ENCODE measurements around the gene CNN2. TPM values are rescaled to one million over a fixed set of nuclear protein-coding genes. Genes with fewer than 3 reads are reported as not detected.

Gene CNN2
- polyA plus RNA-seq (ENCODE audit: insufficient read length) = 45.2 TPM

- DNase-seq (ENCODE audit: low read depth) = no peak
Measured at GRCh38 chr19:1025960-1026782, at the start of gene CNN2. CNN2 (plus strand) TSS chr19:1026608; CDS start chr19:1026662, 54 bp downstream.

- DNase-seq (ENCODE audit: low read depth) = no peak
Measured at GRCh38 chr19:977058-977464, 49.3 kb upstream of the CNN2 start.

DNA sequence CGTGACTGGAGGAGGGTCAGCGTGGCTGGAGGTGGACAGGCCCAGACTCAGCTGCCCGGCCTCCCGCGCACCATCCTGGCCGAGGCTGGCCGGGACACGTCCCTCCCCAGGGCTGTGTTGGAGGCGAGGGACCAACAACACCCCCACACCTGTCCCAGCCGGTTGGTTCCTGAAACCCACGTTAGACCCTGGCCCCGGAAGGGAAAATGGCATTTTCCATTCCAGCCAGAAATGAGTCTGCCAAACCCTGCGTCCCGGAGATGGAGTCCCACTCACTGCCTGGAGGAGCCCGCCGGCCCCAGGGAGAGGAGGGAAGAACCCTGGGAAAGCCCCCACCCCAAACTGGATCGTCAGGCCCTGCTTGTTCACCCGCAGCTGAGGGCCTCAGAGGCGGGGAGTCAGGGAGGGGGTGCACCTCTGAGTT lies 47.1 kb upstream of the CNN2 start:
- no peak for DNase-seq (ENCODE audit: low read depth)

DNA sequence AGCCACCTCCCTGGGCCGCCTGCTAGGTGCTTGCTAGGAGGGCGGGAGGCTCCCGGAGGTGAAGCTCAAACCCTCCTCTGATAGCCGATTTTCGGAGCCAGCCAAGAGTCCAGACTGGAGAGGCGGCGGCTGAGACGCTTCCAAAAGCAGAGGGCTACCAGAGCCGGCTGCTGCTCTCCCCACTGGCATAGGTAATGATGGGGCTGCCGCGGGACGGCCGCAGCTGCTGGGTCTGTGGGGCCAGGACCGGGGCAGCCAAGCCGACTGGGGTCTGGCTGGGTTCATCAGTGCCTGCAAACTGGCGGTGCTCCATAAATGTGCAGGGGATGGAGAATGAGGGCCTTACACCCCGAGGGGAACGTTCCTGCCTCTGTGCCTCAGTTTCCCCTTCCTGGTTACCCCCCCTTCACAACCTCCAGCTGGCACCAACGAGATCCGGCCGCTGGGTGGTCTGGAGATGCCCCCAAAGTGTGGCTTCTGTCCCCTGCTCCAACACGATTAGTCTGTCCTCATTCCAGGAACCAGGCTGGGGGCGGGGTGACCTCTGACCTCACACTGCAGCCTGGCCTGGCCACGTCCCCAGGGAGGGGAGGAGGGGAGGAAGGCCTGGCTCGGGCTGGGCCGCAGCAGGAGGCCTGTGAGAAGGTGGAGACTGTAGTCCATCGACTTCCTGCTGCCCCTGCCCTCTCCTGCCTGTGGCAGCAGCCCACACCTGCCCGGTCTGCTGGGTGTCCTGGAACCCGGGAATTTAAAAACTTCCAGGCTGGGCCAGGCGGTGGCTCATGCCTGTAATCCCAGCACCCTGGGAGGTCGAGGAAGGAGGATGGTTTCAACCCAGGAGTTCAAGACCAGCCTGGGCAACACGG lies 46.0 kb upstream of the CNN2 start:
- DNase-seq (ENCODE audit: low read depth) = no peak

- no peak for DNase-seq (ENCODE audit: low read depth)
Measured at GRCh38 chr19:982567-983170, 43.7 kb upstream of the CNN2 start.

GRCh38 chr19:984165-984967 lies 42.0 kb upstream of the CNN2 start, which contains the start of gene WDR18:
WDR18 (plus strand) TSS chr19:984345; CDS start chr19:984354, 9 bp downstream.
- peak; percentile 59 for DNase-seq (ENCODE audit: low read depth)

GRCh38 chr19:986083-986482 lies 40.3 kb upstream of the CNN2 start:
- DNase-seq (ENCODE audit: low read depth) = no peak

GRCh38 chr19:988081-988480 lies 38.3 kb upstream of the CNN2 start:
- no peak for DNase-seq (ENCODE audit: low read depth)

DNA sequence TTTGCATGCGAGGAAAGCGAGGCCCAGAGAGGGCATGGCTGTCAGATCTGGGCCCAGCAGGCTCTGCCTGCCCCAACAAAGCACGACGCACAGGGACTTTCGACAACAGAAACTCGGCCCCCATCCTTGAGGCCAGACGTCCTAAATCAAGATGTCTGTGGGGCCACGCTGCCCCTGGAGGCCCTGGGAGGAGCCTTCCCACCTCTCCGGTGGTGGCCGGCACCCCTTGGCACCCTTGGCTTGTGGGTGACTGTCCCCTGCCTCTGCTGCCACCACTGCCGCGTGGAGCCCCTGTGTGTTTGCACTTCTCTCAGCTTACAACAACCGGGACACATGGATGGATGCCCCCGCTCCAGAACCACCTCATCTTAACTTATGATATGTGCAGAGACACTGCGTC lies 37.9 kb upstream of the CNN2 start:
- no peak for DNase-seq (ENCODE audit: low read depth)

GRCh38 chr19:989381-990081 lies 36.9 kb upstream of the CNN2 start:
- no peak for DNase-seq (ENCODE audit: low read depth)

DNA sequence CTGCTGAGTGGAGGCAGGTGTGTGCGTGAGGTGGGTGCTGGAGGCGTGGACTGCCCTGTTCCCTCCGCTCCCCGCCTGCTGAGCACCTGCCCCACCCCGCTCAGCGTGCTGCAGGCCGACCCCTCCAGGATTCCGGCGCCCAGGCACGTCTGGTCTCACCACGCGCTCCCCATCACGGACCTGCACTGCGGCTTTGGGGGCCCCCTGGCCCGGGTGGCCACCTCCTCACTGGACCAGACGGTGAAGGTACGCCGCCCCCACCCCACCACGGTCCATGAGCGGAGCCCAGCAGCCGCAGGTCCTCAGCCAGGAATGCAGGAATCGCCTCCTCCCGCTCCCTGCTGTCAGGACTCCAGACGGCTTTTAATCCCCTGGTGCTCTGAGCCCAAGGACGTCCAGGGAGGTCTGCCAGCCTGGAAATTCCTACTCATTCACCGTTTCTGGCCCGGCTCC lies 36.3 kb upstream of the CNN2 start:
- no peak for DNase-seq (ENCODE audit: low read depth)

DNA sequence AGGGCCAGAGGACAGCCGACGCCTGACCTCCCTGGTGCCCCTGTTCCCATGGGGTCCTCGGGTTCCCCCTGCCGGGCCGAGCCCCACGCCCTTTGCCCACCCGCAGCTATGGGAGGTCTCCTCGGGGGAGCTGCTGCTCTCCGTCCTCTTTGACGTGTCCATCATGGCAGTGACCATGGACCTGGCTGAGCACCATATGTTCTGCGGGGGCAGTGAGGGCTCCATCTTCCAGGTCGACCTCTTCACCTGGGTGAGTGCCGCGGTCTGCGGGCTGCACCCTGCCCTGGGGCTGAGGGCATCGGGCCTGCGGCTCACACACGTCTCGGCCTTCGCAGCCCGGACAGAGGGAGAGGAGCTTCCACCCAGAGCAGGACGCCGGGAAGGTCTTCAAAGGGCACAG lies 35.7 kb upstream of the CNN2 start:
- no peak for DNase-seq (ENCODE audit: low read depth)

DNA sequence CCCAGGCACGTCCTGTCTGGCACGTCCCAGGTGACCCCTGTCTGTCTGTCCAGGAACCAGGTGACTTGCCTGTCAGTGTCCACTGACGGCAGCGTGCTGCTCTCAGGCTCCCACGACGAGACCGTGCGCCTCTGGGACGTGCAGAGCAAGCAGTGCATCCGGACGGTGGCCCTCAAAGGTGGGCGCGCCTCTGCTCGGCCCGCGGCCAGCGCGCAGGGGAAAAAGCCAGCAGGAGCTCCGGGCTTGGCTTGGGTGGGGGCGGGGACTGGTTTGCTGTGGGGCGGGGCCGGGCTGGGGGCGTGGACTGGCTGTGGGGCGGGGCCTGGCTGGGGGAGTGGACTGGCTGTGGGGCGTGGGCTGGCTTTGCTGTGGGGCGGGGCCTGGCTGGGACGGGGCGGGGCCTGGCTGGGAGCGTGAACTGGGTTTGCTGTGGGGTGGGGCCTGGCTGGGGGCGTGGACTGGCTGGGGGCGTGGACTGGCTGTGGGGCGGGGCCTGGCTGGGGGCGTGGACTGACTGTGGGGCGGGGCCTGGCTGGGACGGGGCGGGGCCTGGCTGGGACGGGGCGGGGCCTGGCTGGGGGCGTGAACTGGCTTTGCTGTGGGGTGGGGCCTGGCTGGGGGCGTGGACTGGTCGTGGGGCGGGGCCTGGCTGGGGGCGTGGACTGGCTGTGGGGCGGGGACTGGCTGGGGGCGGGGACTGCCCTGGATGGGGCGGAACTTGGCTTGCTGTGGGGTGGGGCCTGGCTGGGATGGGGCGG lies 35.1 kb upstream of the CNN2 start:
- DNase-seq (ENCODE audit: low read depth) = no peak

DNA sequence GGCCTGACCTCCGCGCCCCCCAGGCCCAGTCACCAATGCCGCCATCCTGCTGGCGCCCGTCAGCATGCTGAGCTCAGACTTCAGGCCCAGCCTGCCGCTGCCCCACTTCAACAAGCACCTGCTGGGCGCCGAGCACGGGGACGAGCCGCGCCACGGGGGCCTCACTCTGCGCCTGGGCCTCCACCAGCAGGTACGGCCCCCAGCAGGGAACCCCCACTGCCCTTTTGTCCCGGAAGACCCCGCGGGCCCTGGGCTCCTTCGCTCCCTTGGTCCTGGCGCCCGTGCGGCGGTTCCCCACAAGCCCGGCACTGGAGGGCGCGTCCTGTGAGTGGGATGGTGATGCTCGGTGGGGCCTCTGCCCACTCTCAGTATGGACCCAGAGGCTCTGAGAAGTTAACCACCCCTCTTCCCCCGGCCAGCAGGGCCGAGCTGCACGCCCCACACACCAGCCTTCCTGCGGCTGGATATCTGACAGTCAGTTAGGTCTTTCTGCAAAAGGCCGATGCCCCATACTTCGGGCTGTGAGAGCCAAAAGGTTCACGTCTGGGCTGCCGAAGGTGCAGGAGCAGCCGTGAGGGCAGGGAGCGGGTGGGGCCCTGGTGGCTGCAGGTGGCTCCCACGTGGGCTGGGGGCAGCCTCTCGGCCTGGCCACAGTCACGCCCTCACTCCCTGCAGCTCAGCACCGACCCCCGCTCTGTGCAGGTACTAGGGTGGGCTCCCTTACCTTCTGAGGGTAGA lies 34.3 kb upstream of the CNN2 start:
- no peak for DNase-seq (ENCODE audit: low read depth)

DNA sequence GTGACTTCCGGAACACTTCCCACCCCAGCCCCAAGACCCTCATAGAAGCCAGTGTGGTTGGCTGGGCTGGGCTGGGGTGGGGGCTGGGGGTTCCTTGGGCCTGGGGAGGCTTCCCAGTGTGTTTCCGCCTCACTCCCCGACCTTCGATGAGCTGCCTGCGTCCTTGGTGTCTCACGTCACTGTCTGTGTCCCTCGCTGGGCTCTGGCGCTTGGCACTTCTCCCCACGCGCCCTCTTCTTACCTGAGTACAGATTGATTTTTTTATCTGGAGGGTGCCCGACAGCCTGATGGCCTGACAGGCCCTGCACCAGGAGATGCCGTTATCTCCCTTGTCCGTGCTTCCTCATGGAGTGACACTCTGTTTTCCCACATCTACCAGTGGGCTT lies 33.7 kb upstream of the CNN2 start:
- DNase-seq (ENCODE audit: low read depth) = no peak

DNA sequence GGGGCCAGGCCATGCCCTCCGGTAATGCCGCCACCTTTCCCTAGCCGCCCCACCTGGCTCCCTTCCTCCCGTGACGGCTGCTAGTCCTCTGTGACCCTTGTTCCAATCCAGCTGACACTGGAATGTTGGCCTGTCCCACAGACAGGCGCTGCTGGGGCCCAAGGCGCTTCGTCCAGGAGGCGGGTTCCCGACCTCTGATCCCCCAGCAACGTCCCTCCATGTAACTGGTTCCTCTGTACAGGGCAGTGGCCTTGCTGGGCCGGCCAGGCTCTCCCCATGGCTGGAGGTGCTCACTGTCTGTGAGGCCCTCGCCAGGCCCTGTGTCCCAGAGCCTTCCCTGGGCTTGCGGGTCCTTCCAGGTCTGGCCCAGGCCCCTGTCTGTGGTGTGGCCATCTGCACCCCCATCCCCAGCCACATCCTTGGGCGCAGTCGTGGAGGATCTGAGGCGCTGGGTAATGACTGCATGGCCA lies 33.0 kb upstream of the CNN2 start:
- DNase-seq (ENCODE audit: low read depth) = no peak

DNA sequence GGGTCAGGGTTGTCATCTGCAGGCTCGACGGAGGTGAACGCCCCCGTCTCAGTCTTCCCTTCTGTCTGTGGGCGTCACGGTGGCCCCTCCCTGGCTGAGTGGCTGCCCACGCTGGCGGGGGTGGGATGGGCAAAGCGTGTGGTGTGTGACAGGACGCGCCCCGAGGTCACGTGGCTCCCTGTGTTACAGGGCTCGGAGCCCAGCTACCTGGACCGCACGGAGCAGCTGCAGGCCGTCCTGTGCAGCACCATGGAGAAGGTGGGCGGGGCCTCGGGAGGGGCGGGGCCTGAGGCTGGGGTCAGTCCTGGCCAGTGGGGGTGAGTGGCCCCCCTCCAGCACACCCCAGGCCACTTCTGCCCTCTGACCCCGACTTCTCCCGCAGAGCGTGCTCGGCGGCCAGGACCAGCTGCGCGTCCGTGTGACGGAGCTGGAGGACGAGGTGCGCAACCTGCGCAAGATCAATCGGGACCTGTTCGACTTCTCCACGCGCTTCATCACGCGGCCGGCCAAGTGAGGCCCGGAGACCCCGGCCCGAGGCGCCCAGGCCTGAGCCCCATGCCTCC lies 32.5 kb upstream of the CNN2 start:
- no peak for DNase-seq (ENCODE audit: low read depth)

- no peak for DNase-seq (ENCODE audit: low read depth)
Measured at GRCh38 chr19:994516-994915, 31.9 kb upstream of the CNN2 start.
